Peyer's patch (tissue), 4 donors: ENCODE results near the gene CACNB2.

Experiments
- CTCF ChIP-seq, 6 experiments: fragments of 450-650 bp in 4 of 6; fragments of 200-600 bp in 2 of 6; sonication (generic) in 1 of 6; IDR thresholded peaks; one replicate each; pipeline ENCODE4 v1.5.1; 2017 to 2019; ENCODE audit warnings: antibody characterized with exemption in 6 of 6, mild to moderate bottlenecking in 3 of 6, moderate library complexity in 1 of 6
- POLR2A ChIP-seq, 2 donors: fragments of 450-650 bp; IDR thresholded peaks; one replicate each; pipeline ENCODE4 v1.5.1; 2017; ENCODE audit warnings: antibody characterized with exemption in 2 of 2, mild to moderate bottlenecking in 2 of 2, moderate library complexity in 2 of 2

DNA sequence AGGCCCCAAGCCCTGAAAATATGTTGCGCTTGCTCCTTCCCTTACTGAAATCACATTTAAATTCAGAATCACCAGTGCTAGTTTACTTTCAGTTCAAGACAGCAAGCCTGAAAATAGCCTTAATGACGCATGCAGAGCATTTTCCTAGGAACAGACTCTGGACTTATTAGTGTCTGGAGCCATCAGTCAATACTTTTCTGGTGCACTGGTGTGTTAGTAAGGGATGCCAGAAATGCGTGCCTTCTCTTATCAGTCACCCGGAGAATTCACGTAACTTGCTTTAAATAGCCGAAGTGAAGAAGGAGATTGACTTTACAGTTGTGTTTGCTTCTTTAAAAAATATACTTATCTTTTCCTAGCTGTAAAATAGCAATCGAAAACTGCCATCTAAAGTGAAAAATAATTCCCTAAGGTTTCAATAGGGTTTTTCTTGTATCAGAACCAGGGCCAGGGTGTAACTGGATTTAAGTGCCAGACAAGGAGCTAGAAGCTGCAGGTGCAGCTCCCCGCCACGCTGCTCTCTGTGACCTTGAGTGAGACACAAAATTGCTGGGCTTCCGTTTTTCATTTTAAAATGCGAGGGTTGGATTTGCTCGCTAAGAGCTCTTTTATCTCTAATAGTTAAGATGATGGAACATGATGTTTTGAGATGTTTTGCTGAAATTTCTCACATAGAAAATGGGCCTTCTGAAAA, 333.3 kb downstream of the CACNB2 start:
- TF ChIP-seq CTCF (IDR thresholded peaks at IDR 0.05) (no peak), POLR2A (IDR thresholded peaks at IDR 0.05) (no peak)
